HG03575 (cell line): Measurements from ENCODE around the gene MTCL3.

Experiments used
- ATAC-seq: cut with Tn5 transposase; IDR thresholded peaks from one replicate; pipeline ENCODE4 v1.9.1; 2021; ENCODE audit not compliant: unreplicated experiment, insufficient number of reproducible peaks, low FRiP score; ENCODE audit errors: extremely low read depth

Gene MTCL3

DNA sequence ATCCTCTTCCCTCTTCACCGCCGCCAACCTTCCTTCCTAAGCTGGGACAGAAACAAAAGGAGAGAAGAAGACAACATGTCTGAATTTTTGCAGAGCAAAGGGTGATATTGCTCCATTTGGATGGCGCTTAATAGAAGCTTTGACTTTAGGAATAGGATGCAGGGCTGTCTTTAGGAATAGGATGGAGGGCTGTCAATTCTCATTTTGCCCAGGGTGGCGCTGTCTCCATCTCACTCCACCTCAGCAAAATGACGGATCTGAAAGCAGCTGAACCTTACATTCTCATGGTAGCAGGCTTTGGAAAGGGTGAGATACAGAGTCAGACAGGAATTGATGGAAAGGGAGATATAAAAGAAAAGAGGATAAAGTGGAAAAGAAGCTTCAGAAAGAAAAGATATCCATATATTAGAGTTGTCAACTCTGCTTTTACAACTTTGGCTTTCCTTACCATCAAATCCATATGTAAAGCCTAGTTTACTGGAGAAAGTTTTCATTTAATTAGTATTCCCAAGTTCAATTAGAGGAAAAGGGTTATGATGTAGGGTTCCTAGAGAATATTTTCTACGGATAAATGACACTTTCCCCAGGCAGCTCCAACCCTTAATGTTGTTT, 2.4 kb downstream of the MTCL3 start:
- ATAC-seq: peak; percentile 61

DNA sequence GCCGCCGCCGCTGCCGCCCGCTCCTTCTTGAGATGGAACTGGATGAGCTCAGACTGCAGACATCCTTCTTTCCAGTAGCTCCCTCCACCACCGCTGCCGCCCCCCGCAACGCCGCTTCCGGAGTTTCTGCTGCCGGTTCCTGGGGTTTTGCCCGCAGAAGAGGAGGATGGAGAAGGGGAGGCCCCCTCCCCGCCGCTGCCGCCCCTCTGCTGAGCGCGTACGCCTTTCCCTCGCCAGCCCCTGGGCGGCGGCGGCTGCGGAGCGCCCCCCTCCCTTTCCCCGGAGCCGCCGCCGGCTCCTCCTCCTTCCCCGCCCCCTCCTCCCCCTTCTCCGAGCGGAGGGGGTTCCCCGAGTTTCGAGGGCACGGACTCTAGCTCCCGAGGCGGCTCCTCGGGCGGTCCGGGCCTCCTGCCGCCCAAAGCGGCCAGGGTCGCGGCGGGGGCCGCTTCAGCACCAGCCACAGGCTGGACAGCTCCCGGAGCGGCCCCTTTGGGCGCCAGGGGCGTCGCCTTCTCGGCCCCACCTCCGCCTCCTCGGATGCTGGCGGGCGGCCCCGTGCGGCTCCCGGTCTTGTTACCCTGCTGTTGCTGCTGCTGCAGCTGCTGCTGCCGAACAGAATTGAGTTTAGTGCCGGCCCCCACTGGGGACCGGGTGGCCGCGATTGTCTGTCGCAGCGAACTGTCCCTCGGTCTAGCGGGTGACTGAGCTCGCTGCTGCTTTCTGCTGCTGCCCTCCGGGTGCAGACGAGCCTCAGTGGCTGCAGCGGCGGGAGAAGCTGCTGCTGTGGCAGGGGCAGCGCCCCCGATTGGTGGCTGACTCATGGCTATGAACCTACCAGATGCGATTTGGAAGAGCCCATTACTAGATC, 3.1 kb downstream of the MTCL3 start:
- ATAC-seq: peak; percentile 28

DNA sequence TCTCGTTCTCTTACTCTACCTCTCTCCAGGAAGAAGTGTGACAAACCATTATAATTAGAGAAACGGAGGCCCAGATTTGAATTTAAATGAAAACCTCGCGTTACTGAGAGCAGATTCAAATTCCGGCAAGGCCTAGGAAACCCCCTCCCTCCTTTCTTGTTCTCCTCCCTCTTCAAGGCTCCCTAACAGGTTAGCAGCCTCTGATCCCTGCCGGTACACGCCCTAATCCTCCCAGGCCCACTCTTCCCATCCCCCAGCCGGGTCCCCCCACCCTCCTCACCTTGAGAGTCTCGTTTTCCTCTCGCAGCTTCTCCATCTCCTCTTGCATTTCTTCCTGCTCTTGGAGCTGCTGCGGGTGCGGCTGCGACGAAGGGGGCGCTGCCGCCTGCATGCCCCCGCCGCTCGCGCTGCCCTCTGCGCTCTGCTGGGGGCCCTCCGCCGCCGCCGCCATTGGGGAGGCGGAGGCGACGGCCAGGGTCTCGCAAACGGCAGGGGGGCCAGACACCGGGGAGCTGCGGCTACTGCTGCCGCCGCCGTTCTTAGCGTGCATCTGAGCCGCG, 3.8 kb downstream of the MTCL3 start:
- no peak for ATAC-seq

DNA sequence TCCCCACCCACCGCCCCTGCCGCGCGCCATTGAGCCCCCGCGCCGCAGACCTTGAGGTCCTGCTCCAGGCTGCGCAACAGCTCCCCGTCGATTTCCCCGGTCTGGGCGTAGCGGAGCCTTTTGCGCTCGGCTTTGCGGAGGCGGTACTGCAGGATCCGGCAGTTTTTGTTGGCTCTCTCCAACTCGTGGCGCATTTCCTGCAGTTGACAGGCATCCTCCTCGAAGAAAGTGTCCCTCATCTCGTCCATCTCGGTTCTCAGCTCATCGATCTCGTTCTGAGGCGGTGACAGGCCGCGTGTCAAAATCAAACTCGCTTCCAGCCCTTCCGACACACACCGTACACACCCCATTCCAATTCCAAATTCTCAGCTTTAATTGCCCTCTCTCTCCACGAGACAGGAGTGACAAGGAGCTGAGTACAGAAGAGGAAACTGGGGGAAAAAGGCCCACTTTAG, 4.3 kb downstream of the MTCL3 start:
- ATAC-seq: no peak

DNA sequence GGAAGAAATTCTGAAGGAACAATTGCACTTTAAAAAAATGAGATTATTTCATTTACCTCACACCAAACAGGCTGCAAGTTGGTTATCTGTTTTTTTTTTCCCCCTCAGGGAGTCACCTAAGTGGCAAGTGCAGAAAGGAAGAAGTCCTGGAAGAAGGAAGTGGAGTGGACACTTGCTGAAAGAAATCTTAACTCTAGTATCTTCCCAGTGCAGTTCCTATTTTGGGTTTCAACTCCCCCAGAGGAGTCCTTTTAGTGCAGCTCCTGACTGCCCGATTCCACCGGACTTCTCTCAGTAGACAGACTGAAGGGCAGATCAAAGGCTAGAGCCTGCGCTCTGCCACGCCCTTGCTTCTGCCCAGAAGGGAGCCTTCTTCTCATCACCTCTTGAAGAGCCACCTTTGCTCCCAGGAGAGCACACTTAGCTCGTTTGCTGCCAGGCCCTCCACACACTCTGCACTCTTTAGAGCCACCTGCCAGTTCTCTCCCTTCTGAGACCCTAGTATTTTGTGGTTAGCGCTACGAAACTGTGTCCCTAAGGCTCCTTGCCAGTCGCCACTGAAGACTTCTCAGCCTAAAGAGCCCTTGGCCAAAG, 4.9 kb downstream of the MTCL3 start:
- ATAC-seq: no peak

DNA sequence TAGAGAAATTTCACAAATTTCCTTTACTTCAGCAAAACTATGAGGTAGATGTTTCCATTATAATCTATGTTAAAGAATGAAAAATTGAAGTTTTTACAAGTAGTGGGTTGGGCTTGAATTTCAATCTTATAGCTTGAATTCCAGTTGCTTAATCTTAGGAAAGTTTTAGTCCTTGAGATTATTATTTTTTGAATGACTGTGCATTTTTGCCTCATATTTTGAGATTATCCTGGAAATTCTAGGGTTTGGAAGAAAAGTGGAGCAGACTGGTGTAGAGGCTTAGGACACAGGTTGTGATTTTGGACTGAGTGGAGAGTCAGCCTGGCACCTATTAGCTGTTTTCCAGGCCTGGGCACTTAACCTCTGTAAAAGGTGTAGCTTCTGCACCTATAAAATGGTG, 5.7 kb downstream of the MTCL3 start:
- no peak for ATAC-seq

DNA sequence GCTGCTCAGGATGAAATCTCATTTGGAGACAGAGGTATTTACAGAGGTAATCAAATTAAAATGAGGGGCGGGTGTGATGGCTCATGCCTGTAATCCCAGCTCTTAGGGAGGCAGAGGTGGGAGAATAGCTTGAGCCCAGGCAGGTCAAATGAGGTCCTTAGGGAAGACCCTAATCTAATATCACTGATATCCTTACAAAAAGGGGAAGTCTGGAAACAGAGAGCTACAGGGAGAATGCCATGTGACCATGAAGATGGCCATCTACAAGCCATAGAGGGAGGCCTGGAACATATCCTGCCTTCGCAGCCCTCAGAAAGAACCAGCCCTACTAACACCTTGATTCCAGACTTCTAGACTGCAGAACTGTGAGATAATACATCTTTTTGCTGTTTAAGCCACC, 8.3 kb downstream of the MTCL3 start:
- no peak for ATAC-seq

DNA sequence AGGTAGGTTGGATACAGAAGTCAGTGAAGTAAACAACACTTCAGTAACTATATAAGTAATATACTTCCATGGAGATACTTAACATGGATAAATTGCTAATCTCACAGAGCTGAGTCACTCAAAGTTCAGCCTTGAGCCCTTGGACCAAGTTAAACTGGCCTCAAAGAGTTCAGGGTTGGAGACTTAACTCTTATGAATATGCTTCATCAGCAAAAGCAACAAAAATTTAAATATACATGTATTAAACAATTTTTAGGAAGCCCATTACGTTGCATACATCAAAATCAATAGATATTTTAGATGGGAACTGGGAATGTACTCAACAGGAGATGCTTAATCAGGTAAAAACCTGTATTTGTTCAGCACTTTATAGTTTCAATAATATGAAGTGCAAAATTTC, 12.2 kb downstream of the MTCL3 start:
- ATAC-seq: no peak

DNA sequence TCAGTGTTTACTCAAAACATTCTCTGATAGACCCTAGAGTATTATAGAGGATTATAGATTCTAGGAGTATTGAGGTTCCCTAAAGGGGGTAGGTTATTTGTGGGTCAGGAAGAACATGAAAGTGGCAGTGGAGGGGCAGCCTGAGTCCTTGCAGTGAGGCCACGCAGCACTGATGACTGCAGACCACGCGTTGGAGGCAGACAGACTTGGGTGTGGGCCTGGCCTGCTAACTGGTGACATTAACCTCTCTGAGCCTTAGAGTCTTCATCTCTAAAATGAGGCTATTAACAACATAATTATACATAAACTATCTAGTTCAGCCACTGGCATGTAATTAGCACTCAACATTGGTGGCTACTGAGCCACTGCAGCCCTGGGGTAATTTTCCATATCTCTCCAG, 16.1 kb downstream of the MTCL3 start:
- ATAC-seq: no peak

DNA sequence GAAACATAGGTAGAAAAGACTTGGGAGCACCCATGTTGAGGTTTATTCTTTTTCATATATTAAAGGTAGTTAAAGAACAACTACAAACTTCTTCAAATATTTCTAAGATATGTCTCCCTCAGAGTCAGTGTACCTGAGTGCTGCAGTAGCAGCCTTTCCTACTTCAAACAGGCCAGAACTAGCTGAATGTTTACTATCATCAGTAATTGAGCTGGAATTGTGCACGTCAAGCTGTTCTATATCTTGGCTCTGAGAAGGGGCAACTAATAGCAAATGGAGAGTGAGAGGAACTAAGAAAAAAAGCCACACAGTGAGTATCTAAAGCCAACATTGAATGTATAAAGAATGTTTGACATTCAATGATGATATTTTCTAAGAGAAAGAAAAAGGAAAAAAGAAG, 21.7 kb downstream of the MTCL3 start:
- no peak for ATAC-seq

DNA sequence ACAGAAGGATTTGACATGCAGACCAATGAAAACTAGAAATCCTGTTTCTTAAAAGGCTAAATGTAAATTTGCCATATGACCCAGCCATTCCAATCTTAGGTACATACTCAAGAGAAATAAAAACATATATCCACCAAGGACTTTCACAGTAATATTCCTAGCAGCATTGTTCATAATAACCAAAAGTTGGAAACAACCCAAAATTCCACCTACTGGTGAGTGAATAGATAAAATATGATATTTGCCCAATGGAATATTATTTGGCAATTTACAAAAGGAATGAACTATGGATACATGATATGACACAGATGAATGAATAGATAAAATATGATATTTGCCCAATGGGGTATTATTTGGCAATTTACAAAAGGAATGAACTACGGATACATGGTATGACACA, 22.7 kb downstream of the MTCL3 start:
- no peak for ATAC-seq

DNA sequence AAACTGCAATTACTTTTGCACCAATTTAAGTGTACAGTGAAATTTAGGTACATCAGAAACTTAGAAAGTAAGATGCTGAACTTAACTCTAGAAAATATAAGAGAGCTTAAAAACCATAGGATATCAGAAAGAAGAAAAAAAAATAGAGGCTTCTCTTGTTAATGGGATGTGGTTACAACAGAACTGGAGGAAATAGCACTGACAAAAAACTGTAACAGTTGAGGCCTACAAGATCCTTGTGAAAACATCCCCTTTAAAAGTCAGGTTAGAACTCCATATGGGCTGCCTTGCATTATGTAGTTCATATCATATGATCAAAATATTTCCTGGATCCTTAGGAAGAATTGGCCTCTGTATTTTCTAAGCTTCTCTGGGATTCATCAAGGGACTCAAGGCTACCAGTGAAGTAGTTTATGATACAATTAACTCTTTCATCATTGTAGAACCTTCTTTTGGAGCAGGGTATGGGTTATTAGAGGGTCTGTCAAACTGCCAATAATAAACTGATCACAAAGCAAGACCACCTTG, 24.8 kb downstream of the MTCL3 start:
- no peak for ATAC-seq

DNA sequence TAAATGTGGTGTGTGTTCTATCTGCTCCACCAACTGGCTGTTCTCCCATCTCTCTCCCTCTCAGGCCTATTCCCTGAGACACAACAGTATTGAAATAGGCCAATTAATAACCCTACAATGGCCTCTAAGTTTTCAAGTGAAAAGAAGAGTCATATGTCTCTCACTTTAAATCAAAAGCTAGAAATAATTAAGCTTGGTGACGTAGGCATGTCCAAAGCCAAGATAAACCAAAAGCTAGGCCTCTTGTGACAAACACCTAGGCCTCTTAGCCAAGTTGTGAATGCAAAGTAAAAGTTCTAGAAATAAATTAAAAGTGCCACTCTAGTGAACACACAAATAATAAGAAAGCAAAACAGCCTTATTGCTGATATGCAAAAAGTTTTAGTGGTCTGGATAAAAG, 29.9 kb downstream of the MTCL3 start:
- ATAC-seq: no peak

DNA sequence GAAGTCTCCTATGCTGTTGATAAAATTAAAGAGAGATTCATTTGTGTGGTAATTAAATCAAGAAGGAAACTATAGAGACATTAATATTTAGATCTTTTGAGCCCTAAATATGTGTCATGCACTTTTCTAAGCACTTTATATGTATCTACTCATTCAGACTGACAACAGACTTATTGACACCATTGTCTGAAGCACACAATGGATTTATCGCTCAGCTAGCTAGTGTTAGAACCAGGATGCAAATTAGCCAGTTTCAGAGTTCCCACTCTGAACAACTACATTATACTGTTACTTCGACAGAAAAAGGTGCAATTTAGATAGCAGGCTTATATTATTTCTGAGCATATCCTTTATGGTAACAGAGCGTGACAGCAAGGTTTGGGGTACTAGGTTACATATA, 32.2 kb downstream of the MTCL3 start:
- no peak for ATAC-seq

DNA sequence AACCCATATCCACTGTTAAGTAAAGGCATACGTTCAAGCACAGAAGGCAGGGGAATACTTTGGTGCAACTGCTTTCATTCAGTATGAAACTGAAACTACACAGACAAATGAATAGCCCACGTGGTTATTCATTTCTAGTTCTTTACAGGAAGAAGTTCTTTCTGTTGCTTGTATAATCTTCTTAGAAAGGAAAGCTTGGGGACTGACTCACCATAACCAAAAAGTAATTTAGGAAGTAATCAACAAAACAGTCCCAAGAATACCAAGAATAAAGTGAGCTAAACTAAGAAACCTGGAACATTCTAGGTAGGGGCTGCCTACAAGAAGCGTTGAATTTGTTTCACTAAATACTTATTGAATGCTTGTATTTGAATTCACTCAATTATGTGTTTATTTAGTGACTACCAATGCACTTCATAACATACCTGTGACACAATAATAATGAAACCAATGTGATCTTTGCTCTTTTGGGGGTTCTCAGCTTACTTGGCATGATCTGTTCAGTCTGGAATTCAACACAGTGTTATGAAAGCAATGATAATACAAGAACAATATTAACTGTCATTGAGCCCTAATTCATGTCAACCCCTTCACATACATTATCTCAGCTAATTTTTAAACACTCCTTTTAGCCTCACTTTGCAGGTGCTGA, 34.8 kb downstream of the MTCL3 start:
- peak; percentile 100 for ATAC-seq

DNA sequence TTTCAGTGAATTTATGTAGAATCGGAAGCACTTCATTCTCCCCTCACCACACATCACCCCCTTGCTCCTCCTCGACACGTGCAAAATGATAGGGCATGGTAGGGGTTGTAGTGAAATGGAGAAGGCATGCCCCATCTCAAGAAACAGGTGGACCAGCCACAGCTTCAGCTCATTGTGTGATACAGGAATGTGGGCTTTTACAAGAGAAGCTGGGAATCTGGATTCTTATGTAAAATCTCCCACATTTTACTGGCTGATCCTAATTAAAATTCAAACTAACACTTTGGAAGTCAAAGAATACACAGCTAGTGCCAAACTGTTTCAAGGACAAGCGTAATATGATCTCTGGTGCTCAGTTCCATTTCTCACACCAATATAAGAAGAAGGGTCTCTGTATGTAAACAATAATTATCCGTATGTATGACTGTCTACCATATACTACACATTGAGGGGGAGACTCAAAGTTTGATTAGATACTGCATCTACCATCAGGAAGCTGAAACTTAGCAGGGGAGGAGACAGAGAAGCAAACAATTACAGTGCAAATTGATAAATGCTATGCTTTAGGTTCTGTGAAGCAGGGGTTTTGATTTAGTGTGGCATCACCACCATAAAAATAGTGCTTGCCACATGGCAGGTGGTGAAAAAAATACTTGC, 35.6 kb downstream of the MTCL3 start:
- no peak for ATAC-seq

DNA sequence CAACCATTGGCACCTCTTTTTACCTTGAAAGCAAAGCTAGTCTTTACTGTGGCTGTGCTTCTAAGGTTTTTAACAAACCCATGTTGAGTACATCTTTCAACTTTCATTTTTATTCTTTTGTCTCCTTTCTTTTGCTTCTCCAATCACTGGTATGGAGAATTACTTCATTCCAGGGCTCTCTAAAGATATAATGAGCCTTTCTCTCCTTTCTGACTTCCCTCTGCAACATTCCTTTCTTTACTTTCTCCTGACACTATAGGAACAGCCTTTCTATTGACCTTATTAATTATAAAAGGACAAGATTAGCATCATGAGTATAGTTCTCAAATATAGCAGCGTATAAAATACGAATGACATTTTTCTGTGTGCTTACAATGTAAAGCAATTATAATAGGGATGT, 36.8 kb downstream of the MTCL3 start:
- no peak for ATAC-seq

DNA sequence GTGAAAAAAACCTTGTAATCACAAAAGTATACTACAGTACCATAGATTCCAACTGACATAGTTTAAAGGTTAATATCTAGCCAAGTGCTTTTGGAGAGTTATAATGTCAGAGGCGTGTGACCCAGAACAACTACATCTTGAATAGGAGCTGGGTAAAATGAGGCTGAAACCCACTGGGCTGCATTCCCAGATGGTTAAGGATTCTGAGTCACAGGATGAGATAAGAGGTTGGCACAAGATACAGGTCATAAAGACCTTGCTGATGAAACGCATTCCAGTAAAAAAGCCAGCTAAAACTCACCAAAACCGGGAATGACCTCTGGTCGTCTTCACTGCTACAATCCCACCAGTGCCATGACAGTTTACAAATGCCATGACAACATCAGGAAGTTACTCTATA, 37.5 kb downstream of the MTCL3 start:
- no peak for ATAC-seq

DNA sequence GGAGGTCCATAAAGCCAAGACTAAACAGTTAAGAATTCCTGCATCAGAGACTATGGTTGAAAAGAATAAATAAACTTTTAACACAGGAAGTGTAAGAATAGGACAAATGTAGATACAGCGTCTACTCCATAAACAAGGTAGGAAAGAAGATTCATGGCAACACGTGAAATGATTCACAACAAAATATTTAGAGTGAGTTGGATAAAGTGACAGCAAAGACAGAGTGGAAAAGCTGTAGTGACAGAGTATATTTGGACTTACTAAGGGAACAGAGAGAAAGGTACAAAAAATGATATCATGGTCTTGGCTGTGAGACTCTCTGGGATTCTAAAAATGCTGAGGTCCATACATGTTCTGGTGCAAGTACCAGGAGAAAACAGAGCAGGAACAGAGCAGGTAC, 38.0 kb downstream of the MTCL3 start:
- ATAC-seq: no peak
